ENCODE data around the gene GRIFIN.
A peak's percentile ranks its signal among the peaks of the same experiment; 100 is the strongest.

Gene GRIFIN

DNA sequence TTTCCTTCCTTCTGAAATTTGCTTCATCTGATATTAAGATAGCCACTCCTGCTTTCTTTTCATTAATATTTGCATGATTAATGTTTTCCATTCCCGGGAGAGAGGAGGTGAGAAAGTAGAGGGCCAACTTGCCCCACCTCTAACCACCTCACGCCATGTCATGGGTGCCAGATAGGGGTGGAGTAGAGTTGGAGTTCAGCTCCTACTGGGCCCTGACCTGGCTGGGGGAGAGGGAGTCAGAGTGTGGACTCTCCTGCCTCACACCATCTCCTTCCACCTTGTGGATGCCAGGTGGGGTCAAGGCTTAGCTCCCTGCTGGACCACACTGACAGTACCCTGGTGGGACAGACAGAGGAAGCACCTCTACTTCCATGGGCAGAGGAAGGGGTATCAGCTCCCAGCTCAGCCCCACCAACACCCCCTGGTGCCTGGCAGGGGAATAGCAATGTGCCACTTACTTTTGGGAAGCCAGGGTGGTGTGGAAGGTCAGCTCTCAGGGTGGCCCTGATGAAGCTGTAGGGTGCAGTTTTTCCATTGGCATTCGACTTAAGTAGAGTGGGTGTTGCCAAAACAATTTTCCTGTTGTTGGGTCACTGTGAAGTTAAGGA lies 44.8 kb downstream of the GRIFIN start:
- peak; percentile 26 for DNase-seq

DNA sequence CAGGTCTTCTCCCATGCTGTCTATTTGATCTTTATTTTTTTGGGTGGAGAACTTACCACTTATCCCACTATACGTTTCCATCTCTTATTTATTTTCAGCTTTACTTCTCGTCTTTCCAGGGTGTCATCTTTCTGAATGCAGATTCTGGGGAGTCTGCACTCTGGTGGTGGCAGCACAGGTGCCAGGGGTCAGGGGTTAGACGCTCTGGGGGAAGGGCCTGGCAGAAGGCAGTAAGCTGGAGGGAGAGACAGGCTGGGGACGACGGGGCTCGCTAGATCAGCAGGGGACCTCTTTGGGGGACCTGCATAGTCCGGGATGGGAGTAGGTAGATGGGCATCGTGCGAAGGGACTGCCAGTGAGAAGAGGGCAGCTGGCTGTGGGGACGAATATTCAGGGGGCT lies 50.4 kb downstream of the GRIFIN start:
- DNase-seq: no peak

Measured in CD4-positive, alpha-beta T cell treated with Interferon gamma for 1 hour (primary cell).